Prostate gland (tissue), 2 donors: ENCODE data around the gene MBD6.

Experiments
- POLR2A ChIP-seq: fragments of 450-650 bp; IDR thresholded peaks from one replicate; pipeline ENCODE4 v1.6.1; 2016; ENCODE audit warnings: antibody characterized with exemption, mild to moderate bottlenecking
- TF ChIP-seq, protein P1 (sequence below), 4 experiments: fragments of 200-600 bp in 2 of 4; fragments of 450-650 bp in 2 of 4; sonication (generic) in 2 of 4; IDR thresholded peaks; 1 replicate in 3 of 4; 2 replicates in 1 of 4; pipeline ENCODE4 v1.5.1; 2016 to 2019; ENCODE audit warnings: antibody characterized with exemption in 4 of 4, mild to moderate bottlenecking in 2 of 4, moderate library complexity in 2 of 4

DNA sequence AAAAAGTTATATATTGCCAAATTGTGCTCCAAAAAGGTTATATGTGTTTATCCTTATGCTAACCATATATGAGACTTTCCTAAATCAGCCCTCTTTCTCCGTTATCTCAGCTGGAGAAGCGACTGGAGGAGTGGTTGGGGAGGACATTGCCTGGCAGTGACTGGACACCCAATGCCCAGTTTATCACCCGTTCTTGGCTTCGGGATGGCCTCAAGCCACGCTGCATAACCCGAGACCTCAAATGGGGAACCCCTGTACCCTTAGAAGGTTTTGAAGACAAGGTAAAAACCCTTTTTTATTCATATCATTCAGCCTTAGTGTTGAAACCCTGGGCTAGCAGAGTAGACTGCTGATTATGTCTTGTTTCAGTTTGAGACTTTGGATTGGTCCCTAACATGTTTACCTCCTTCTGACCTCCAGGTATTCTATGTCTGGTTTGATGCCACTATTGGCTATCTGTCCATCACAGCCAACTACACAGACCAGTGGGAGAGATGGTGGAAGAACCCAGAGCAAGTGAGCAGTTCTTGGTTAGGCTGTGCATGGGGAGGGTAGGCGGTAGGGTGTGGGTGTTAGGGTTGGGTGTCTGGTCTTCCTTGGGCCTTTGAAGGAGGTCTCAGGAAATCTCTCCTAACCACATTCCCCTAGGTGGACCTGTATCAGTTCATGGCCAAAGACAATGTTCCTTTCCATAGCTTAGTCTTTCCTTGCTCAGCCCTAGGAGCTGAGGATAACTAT is 10.9 kb upstream of the MBD6 start:
- no peak for TF ChIP-seq POLR2A
- TF ChIP-seq, protein P1, sequence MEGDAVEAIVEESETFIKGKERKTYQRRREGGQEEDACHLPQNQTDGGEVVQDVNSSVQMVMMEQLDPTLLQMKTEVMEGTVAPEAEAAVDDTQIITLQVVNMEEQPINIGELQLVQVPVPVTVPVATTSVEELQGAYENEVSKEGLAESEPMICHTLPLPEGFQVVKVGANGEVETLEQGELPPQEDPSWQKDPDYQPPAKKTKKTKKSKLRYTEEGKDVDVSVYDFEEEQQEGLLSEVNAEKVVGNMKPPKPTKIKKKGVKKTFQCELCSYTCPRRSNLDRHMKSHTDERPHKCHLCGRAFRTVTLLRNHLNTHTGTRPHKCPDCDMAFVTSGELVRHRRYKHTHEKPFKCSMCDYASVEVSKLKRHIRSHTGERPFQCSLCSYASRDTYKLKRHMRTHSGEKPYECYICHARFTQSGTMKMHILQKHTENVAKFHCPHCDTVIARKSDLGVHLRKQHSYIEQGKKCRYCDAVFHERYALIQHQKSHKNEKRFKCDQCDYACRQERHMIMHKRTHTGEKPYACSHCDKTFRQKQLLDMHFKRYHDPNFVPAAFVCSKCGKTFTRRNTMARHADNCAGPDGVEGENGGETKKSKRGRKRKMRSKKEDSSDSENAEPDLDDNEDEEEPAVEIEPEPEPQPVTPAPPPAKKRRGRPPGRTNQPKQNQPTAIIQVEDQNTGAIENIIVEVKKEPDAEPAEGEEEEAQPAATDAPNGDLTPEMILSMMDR (IDR thresholded peaks at IDR 0.05): no peak
